ENCODE data around the gene TNFAIP2. TPM values are rescaled to one million over a fixed set of nuclear protein-coding genes. Genes with fewer than 3 reads are reported as not detected.
"Not testable (repeated sequence)": the region's sequence is repeated elsewhere in the genome, so short reads cannot be mapped to it uniquely, and the experiment has no call there.

The TNFAIP2 gene
- total RNA-seq, 1 donor = 410 TPM

- Histone ChIP-seq H3K4me3 (ENCODE audit: low read length) (no peak overlapping the region), H3K4me1 (ENCODE audit: insufficient read depth, low read length) (no peaks in the 10 kb centered on the region)
Observed at GRCh38 chr14:103160321-103161053, 37.2 kb downstream of the TNFAIP2 start.

GRCh38 chr14:103161054-103161397, 37.8 kb downstream of the TNFAIP2 start:
- Histone ChIP-seq H3K9me3 (ENCODE audit: low read depth, low read length) (no peaks in the 10 kb centered on the region), H3K4me3 (ENCODE audit: low read length) (no peak overlapping the region), H3K27me3 (ENCODE audit: insufficient read depth, low read length) (no peaks in the 10 kb centered on the region), H3K4me1 (ENCODE audit: insufficient read depth, low read length) (no peaks in the 10 kb centered on the region)

More at GRCh38 chr14:103160321-103161053, 37.2 kb downstream of the TNFAIP2 start:
- Histone ChIP-seq H3K27me3 (ENCODE audit: insufficient read depth, low read length) (no peaks in the 10 kb centered on the region), H3K9me3 (ENCODE audit: low read depth, low read length) (no peaks in the 10 kb centered on the region)

GRCh38 chr14:103163199-103163598, 39.9 kb downstream of the TNFAIP2 start:
- H3K27me3 ChIP-seq (ENCODE audit: insufficient read depth, low read length) = no peaks in the 10 kb centered on the region
- no peaks in the 10 kb centered on the region for H3K9me3 ChIP-seq (ENCODE audit: low read depth, low read length)
- H3K4me1 ChIP-seq (ENCODE audit: insufficient read depth, low read length) = no peaks in the 10 kb centered on the region
- no peak overlapping the region for H3K4me3 ChIP-seq (ENCODE audit: low read length)

GRCh38 chr14:103164006-103164405, 40.7 kb downstream of the TNFAIP2 start:
- H3K9me3 ChIP-seq (ENCODE audit: low read depth, low read length) = no peaks in the 10 kb centered on the region
- H3K27me3 ChIP-seq (ENCODE audit: insufficient read depth, low read length) = no peaks in the 10 kb centered on the region
- H3K4me1 ChIP-seq (ENCODE audit: insufficient read depth, low read length) = no peaks in the 10 kb centered on the region
- H3K4me3 ChIP-seq (ENCODE audit: low read length) = no peak overlapping the region

GRCh38 chr14:103164779-103165178, 41.5 kb downstream of the TNFAIP2 start:
- Histone ChIP-seq H3K9me3 (ENCODE audit: low read depth, low read length) (no peaks in the 10 kb centered on the region), H3K4me1 (ENCODE audit: insufficient read depth, low read length) (no peaks in the 10 kb centered on the region), H3K27me3 (ENCODE audit: insufficient read depth, low read length) (no peaks in the 10 kb centered on the region), H3K4me3 (ENCODE audit: low read length) (no peak overlapping the region)

GRCh38 chr14:103165323-103165722, 42.1 kb downstream of the TNFAIP2 start:
- H3K4me1 ChIP-seq (ENCODE audit: insufficient read depth, low read length) = no peaks in the 10 kb centered on the region
- H3K4me3 ChIP-seq (ENCODE audit: low read length) = no peak overlapping the region
- no peaks in the 10 kb centered on the region for H3K27me3 ChIP-seq (ENCODE audit: insufficient read depth, low read length)
- no peaks in the 10 kb centered on the region for H3K9me3 ChIP-seq (ENCODE audit: low read depth, low read length)

- Histone ChIP-seq H3K4me1 (ENCODE audit: insufficient read depth, low read length) (no peaks in the 10 kb centered on the region), H3K4me3 (ENCODE audit: low read length) (no peak overlapping the region), H3K27me3 (ENCODE audit: insufficient read depth, low read length) (no peaks in the 10 kb centered on the region), H3K9me3 (ENCODE audit: low read depth, low read length) (no peaks in the 10 kb centered on the region)
Observed at GRCh38 chr14:103169954-103170353, 46.7 kb downstream of the TNFAIP2 start.

- H3K9me3 ChIP-seq (ENCODE audit: low read depth, low read length); H3K4me1 ChIP-seq (ENCODE audit: insufficient read depth, low read length); H3K4me3 ChIP-seq (ENCODE audit: low read length); H3K27me3 ChIP-seq (ENCODE audit: insufficient read depth, low read length): not testable (repeated sequence)
Observed at GRCh38 chr14:103171206-103171605, 47.9 kb downstream of the TNFAIP2 start.

GRCh38 chr14:103172921-103173320, 49.7 kb downstream of the TNFAIP2 start:
- Histone ChIP-seq H3K9me3 (ENCODE audit: low read depth, low read length) (no peaks in the 10 kb centered on the region), H3K27me3 (ENCODE audit: insufficient read depth, low read length) (no peaks in the 10 kb centered on the region), H3K4me1 (ENCODE audit: insufficient read depth, low read length) (no peaks in the 10 kb centered on the region), H3K4me3 (ENCODE audit: low read length) (no peak overlapping the region)

- not testable (repeated sequence) for H3K4me1 ChIP-seq (ENCODE audit: insufficient read depth, low read length); H3K9me3 ChIP-seq (ENCODE audit: low read depth, low read length); H3K27me3 ChIP-seq (ENCODE audit: insufficient read depth, low read length); H3K4me3 ChIP-seq (ENCODE audit: low read length)
Observed at GRCh38 chr14:103173887-103174286, 50.6 kb downstream of the TNFAIP2 start.

GRCh38 chr14:103176176-103176575, 52.9 kb downstream of the TNFAIP2 start:
- H3K9me3 ChIP-seq (ENCODE audit: low read depth, low read length); H3K4me3 ChIP-seq (ENCODE audit: low read length); H3K4me1 ChIP-seq (ENCODE audit: insufficient read depth, low read length); H3K27me3 ChIP-seq (ENCODE audit: insufficient read depth, low read length): not testable (repeated sequence)

GRCh38 chr14:103177376-103177775, 54.1 kb downstream of the TNFAIP2 start:
- no peak overlapping the region for H3K4me3 ChIP-seq (ENCODE audit: low read length)
- H3K27me3 ChIP-seq (ENCODE audit: insufficient read depth, low read length) = no peaks in the 10 kb centered on the region
- no peaks in the 10 kb centered on the region for H3K9me3 ChIP-seq (ENCODE audit: low read depth, low read length)
- H3K4me1 ChIP-seq (ENCODE audit: insufficient read depth, low read length) = no peaks in the 10 kb centered on the region

- Histone ChIP-seq H3K4me3 (ENCODE audit: low read length) (no peak overlapping the region), H3K27me3 (ENCODE audit: insufficient read depth, low read length) (peaks cover 2% of the 10 kb centered on the region), H3K4me1 (ENCODE audit: insufficient read depth, low read length) (no peaks in the 10 kb centered on the region), H3K9me3 (ENCODE audit: low read depth, low read length) (no peaks in the 10 kb centered on the region)
Observed at GRCh38 chr14:103178521-103178920, 55.3 kb downstream of the TNFAIP2 start.

- Histone ChIP-seq H3K9me3 (ENCODE audit: low read depth, low read length) (no peaks in the 10 kb centered on the region), H3K4me3 (ENCODE audit: low read length) (no peak overlapping the region), H3K4me1 (ENCODE audit: insufficient read depth, low read length) (no peaks in the 10 kb centered on the region), H3K27me3 (ENCODE audit: insufficient read depth, low read length) (peaks cover 2% of the 10 kb centered on the region)
Observed at GRCh38 chr14:103179094-103179493, 55.8 kb downstream of the TNFAIP2 start.

GRCh38 chr14:103180331-103180730, 57.1 kb downstream of the TNFAIP2 start:
- no peak overlapping the region for H3K4me3 ChIP-seq (ENCODE audit: low read length)
- H3K9me3 ChIP-seq (ENCODE audit: low read depth, low read length) = no peaks in the 10 kb centered on the region
- peaks cover 5% of the 10 kb centered on the region for H3K27me3 ChIP-seq (ENCODE audit: insufficient read depth, low read length)
- no peaks in the 10 kb centered on the region for H3K4me1 ChIP-seq (ENCODE audit: insufficient read depth, low read length)

- Histone ChIP-seq H3K9me3 (ENCODE audit: low read depth, low read length) (no peaks in the 10 kb centered on the region), H3K27me3 (ENCODE audit: insufficient read depth, low read length) (peaks cover 37% of the 10 kb centered on the region), H3K4me3 (ENCODE audit: low read length) (no peak overlapping the region), H3K4me1 (ENCODE audit: insufficient read depth, low read length) (no peaks in the 10 kb centered on the region)
Observed at GRCh38 chr14:103184046-103184445, 60.8 kb downstream of the TNFAIP2 start.

Measured in mononuclear cell (primary cell).